ENCODE data around the gene DET1.

The DET1 gene

GRCh38 chr15:88467935-88468528 lies 78.4 kb downstream of the DET1 start:
- in situ Hi-C loops (cut with MboI; ENCODE audit: low sequenced_read_pairs) = no loop called here

- in situ Hi-C loops (cut with MboI; ENCODE audit: low sequenced_read_pairs) = no loop called here
Measured at GRCh38 chr15:88467073-88467934, 79.2 kb downstream of the DET1 start, which contains the start of the genes MRPL46 and MRPS11. Gene MRPL46 (minus strand): TSS chr15:88467388. CDS start chr15:88467377, 11 bp downstream. Gene MRPS11 (plus strand): TSS chr15:88467708. CDS start chr15:88467718, 10 bp downstream.

- in situ Hi-C loops (cut with MboI; ENCODE audit: low sequenced_read_pairs) = no loop called here
Measured at GRCh38 chr15:88465633-88466224, 80.8 kb downstream of the DET1 start.

DNA sequence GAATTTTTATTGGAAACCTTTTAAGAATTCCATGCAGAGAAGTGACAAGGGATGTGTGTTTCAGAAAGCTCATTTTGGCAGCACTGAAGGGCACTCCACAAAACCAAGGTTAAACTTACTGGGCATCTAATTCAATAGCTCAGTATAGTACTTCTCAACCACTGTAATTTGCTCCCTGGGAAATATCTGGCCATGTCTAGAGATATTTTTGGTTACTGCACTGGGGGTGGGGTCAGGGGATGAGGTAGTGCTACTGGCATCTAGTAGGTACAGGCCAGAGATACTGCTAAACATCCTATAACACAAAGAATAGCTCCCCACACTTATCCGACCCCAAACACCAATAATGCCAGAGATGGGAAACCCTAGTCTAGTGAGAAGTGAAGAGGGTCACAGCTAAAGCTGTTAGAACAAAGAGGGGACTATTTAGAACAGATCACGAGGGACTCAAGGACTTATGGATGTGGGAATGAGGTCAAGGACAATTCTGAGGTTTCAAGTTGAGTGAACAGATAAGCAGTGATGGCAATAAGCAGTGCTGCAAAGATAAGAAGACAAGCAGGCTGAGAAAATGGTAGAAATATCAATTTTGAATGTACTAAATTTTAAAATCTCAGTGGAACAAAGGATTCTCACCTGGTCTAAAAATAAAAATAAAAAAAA lies 82.5 kb downstream of the DET1 start:
- in situ Hi-C loops (cut with MboI; ENCODE audit: low sequenced_read_pairs) = no loop called here
